GM19023 (cell line): ENCODE results near the gene HOXB13.
"Not testable (repeated sequence)": the region's sequence is repeated elsewhere in the genome, so short reads cannot be mapped to it uniquely, and the experiment has no call there.

Experiments
- ATAC-seq: cut with Tn5 transposase; IDR thresholded peaks from one replicate; pipeline ENCODE4 v1.9.1; 2021; ENCODE audit warnings: mild to moderate bottlenecking, moderate library complexity; ENCODE audit not compliant: unreplicated experiment

The HOXB13 gene

GRCh38 chr17:48726916-48727286 lies 1.6 kb downstream of the HOXB13 start:
- no peak for ATAC-seq

- no peak for ATAC-seq
These were observed 2.2 kb downstream of the HOXB13 start for GRCh38 chr17:48726114-48726915.

- ATAC-seq: no peak
These were observed 3.1 kb downstream of the HOXB13 start for GRCh38 chr17:48725288-48726064.

GRCh38 chr17:48725004-48725287 lies 3.6 kb downstream of the HOXB13 start:
- no peak for ATAC-seq

- no peak for ATAC-seq
These were observed 4.1 kb downstream of the HOXB13 start for GRCh38 chr17:48724251-48725003.

- ATAC-seq: no peak
These were observed 4.9 kb downstream of the HOXB13 start for GRCh38 chr17:48723423-48724250.

GRCh38 chr17:48722915-48723422 lies 5.6 kb downstream of the HOXB13 start, which contains the start of gene PRAC2:
PRAC2 (plus strand) TSS chr17:48723185; CDS start chr17:48724411, 1,226 bp downstream.
- ATAC-seq: no peak

GRCh38 chr17:48722201-48722907 lies 6.2 kb downstream of the HOXB13 start, which contains the start of gene PRAC1:
PRAC1 (minus strand) TSS chr17:48722518; CDS start chr17:48722392, 126 bp downstream.
- ATAC-seq: no peak

- no peak for ATAC-seq
These were observed 7.5 kb downstream of the HOXB13 start for GRCh38 chr17:48721009-48721402.

- ATAC-seq: no peak
These were observed 8.1 kb downstream of the HOXB13 start for GRCh38 chr17:48720266-48721008.

- ATAC-seq: no peak
These were observed 8.8 kb downstream of the HOXB13 start for GRCh38 chr17:48719642-48720265.

GRCh38 chr17:48718761-48719641 lies 9.5 kb downstream of the HOXB13 start:
- ATAC-seq: no peak

GRCh38 chr17:48718227-48718760 lies 10.3 kb downstream of the HOXB13 start:
- no peak for ATAC-seq

- no peak for ATAC-seq
These were observed 11.0 kb downstream of the HOXB13 start for GRCh38 chr17:48717367-48718226.

GRCh38 chr17:48716549-48716948 lies 12.0 kb downstream of the HOXB13 start:
- not testable (repeated sequence) for ATAC-seq
